SK-N-SH (cell line): ENCODE measurements around the gene BRMS1. TPM values are rescaled to one million over a fixed set of nuclear protein-coding genes. Genes with fewer than 3 reads are reported as not detected.

ENCODE experiments used
- CTCF ChIA-PET: fragments of 300-600, 350-600 bp; formaldehyde crosslinking; extraction: SDS; loops from one replicate; lab custom pipeline; 2021; lab: Yijun Ruan, JAX
- POLR2A ChIA-PET: fragments of 350-600 bp; sonication (Branson Sonifier 250); formaldehyde crosslinking; extraction: SDS; loops from one replicate; lab custom pipeline; 2020; ENCODE audit warnings: antibody characterized with exemption, inconsistent platforms; lab: Yijun Ruan, JAX
- DNase-seq: peaks from one replicate; pipeline ENCODE4 v3.0.0; 2012
- H2AFZ ChIP-seq: fragments of 200-600 bp; sonication (generic); 2 replicates; pipeline ENCODE4 v1.8.1; 2016; ENCODE audit warnings: antibody characterized with exemption, mild to moderate bottlenecking, low read depth
- H3F3A ChIP-seq: fragments of 200-600 bp; sonication (generic); replicated peaks from 2 replicates; pipeline ENCODE3; 2016; ENCODE audit warnings: antibody characterized with exemption, mild to moderate bottlenecking; ENCODE audit not compliant: insufficient read depth
- H3K27ac ChIP-seq, 2 experiments: fragments of 200-500 bp in 1 of 2; fragments of 200-600 bp in 1 of 2; sonication (Bioruptor generic) in 1 of 2; sonication (generic), shearing (Covaris generic) in 1 of 2; 2 replicates each; pipeline versions ENCODE4 v1.5.1 to v1.6.1; 2014 to 2016; ENCODE audit warnings: low read depth in 2 of 2, inconsistent platforms in 1 of 2, low read length in 1 of 2, mild to moderate bottlenecking in 1 of 2, mixed read lengths in 1 of 2
- H3K27me3 ChIP-seq: fragments of 200-600 bp; sonication (generic), shearing (Covaris generic); 2 replicates; pipeline ENCODE4 v1.6.1; 2016; ENCODE audit warnings: mixed run types; ENCODE audit not compliant: insufficient read depth
- H3K36me3 ChIP-seq, 2 experiments: fragments of 200-500 bp in 1 of 2; fragments of 200-600 bp in 1 of 2; sonication (Bioruptor generic) in 1 of 2; sonication (generic) in 1 of 2; replicated peaks in 1 of 2; 2 replicates each; pipeline versions ENCODE3 to v1.5.1; 2014 to 2016; ENCODE audit warnings: low read length in 1 of 2, mild to moderate bottlenecking in 1 of 2; ENCODE audit not compliant: insufficient read depth in 2 of 2, control insufficient read depth in 1 of 2
- H3K4me1 ChIP-seq, 2 experiments: fragments of 200-500 bp in 1 of 2; fragments of 200-600 bp in 1 of 2; sonication (Bioruptor generic) in 1 of 2; sonication (generic), shearing (Covaris generic) in 1 of 2; 2 replicates each; pipeline versions ENCODE4 v1.5.1 to v1.6.1; 2014 to 2016; ENCODE audit warnings: low read depth in 1 of 2, low read length in 1 of 2, mixed run types in 1 of 2; ENCODE audit not compliant: insufficient read depth in 2 of 2, control insufficient read depth in 1 of 2
- H3K4me2 ChIP-seq: fragments of 200-600 bp; sonication (generic), shearing (Covaris generic); 2 replicates; pipeline ENCODE4 v1.6.1; 2017; ENCODE audit warnings: mixed run types
- H3K4me3 ChIP-seq, 2 experiments: fragments of 200-500 bp in 1 of 2; fragments of 200-600 bp in 1 of 2; sonication (Bioruptor generic) in 1 of 2; sonication (generic), shearing (Covaris generic) in 1 of 2; 2 replicates each; pipeline versions ENCODE4 v1.5.1 to v1.8.1; 2014 to 2016; ENCODE audit warnings: low read depth in 2 of 2, inconsistent platforms in 1 of 2, low read length in 1 of 2, mild to moderate bottlenecking in 1 of 2, mixed read lengths in 1 of 2, moderate library complexity in 1 of 2
- H3K79me2 ChIP-seq: fragments of 200-600 bp; sonication (generic); 2 replicates; pipeline ENCODE4 v1.8.1; 2017; ENCODE audit warnings: mild to moderate bottlenecking; ENCODE audit not compliant: insufficient read depth
- H3K9ac ChIP-seq: fragments of 200-600 bp; sonication (generic); 2 replicates; pipeline ENCODE4 v1.6.1; 2017; ENCODE audit warnings: mixed run types
- H3K9me2 ChIP-seq: fragments of 200-600 bp; sonication (generic); 2 replicates; pipeline ENCODE4 v1.6.1; 2017; ENCODE audit warnings: mixed run types
- H3K9me3 ChIP-seq: fragments of 200-600 bp; sonication (generic); 2 replicates; pipeline ENCODE4 v1.6.1; 2017; ENCODE audit warnings: mixed run types, mild to moderate bottlenecking, moderate library complexity
- H4K20me1 ChIP-seq: fragments of 200-600 bp; sonication (generic); 2 replicates; pipeline ENCODE4 v1.6.1; 2017; ENCODE audit warnings: mild to moderate bottlenecking, mixed run types; ENCODE audit not compliant: insufficient read depth
- CTCF ChIP-seq: fragments of 200-600 bp; sonication (generic); IDR thresholded peaks from 2 replicates; pipeline ENCODE4 v1.6.1; 2017; ENCODE audit warnings: antibody characterized with exemption, mild to moderate bottlenecking, moderate library complexity
- ELF1 ChIP-seq: IDR thresholded peaks from 2 replicates; pipeline ENCODE4 v1.4.0; 2012
- FOXJ3 ChIP-seq: sonication (generic); formaldehyde crosslinking; IDR thresholded peaks from 2 replicates; pipeline ENCODE4 v1.5.1; 2020; ENCODE audit warnings: mild to moderate bottlenecking, missing genetic modification reagents
- IRF3 ChIP-seq: fragments of 150-350 bp; IDR thresholded peaks from 2 replicates; pipeline ENCODE4 v1.6.1; 2016; ENCODE audit warnings: mild to moderate bottlenecking, low read depth, low read length
- MAX ChIP-seq: IDR thresholded peaks from 2 replicates; pipeline ENCODE4 v1.4.0; 2012; ENCODE audit warnings: low read depth
- NRF1 ChIP-seq: IDR thresholded peaks from 2 replicates; pipeline ENCODE4 v1.6.1; 2012; ENCODE audit warnings: low read depth, mild to moderate bottlenecking, low read length
- PBX3 ChIP-seq: IDR thresholded peaks from 2 replicates; pipeline ENCODE4; 2012
- RAD21 ChIP-seq: IDR thresholded peaks from 2 replicates; pipeline ENCODE4 v1.6.1; 2012; ENCODE audit warnings: mild to moderate bottlenecking, low read length
- RCOR1 ChIP-seq: fragments of 150-350 bp; IDR thresholded peaks from 2 replicates; pipeline ENCODE4 v1.6.1; 2017; ENCODE audit warnings: antibody characterized with exemption, low read length
- RFX5 ChIP-seq: IDR thresholded peaks from 2 replicates; pipeline ENCODE4 v1.6.1; 2012; ENCODE audit warnings: mild to moderate bottlenecking, improper control_type of control experiment, low read length
- SMC3 ChIP-seq: IDR thresholded peaks from 2 replicates; pipeline ENCODE4 v1.6.1; 2012; ENCODE audit warnings: low read depth, low read length, improper control_type of control experiment
- TCF12 ChIP-seq: IDR thresholded peaks from 2 replicates; pipeline ENCODE4 v1.4.0; 2012
- USF2 ChIP-seq: fragments of 150-350 bp; IDR thresholded peaks from 2 replicates; pipeline ENCODE4 v1.6.1; 2017; ENCODE audit warnings: antibody characterized with exemption, low read length, low read depth, borderline replicate concordance
- ZBTB33 ChIP-seq: IDR thresholded peaks from 2 replicates; pipeline ENCODE4 v1.4.0; 2012; ENCODE audit warnings: low read depth, borderline replicate concordance
- WGBS: methylation state at CpG from one replicate; pipeline ENCODE4 v1.1.6; 2017; ENCODE audit warnings: low lambda C conversion rate; 5-methylcytosine and 5-hydroxymethylcytosine counted together
- polyA plus RNA-seq, 3 experiments: library from polyadenylated mRNA; depleted of rRNA; stranded (reverse); fragments of >200 nt; gene quantifications; 2 replicates each; pipeline ENCODE4 v1.2.3, GENCODE V29; 2012
- TF ChIP-seq, protein P1 (sequence below): IDR thresholded peaks from 2 replicates; pipeline ENCODE4 v1.4.0; 2012; ENCODE audit warnings: low read depth, borderline replicate concordance

Gene BRMS1
- polyA plus RNA-seq, 1 of the 3 experiments (the other 2 are of a cell fraction) = 70.0 TPM

DNA sequence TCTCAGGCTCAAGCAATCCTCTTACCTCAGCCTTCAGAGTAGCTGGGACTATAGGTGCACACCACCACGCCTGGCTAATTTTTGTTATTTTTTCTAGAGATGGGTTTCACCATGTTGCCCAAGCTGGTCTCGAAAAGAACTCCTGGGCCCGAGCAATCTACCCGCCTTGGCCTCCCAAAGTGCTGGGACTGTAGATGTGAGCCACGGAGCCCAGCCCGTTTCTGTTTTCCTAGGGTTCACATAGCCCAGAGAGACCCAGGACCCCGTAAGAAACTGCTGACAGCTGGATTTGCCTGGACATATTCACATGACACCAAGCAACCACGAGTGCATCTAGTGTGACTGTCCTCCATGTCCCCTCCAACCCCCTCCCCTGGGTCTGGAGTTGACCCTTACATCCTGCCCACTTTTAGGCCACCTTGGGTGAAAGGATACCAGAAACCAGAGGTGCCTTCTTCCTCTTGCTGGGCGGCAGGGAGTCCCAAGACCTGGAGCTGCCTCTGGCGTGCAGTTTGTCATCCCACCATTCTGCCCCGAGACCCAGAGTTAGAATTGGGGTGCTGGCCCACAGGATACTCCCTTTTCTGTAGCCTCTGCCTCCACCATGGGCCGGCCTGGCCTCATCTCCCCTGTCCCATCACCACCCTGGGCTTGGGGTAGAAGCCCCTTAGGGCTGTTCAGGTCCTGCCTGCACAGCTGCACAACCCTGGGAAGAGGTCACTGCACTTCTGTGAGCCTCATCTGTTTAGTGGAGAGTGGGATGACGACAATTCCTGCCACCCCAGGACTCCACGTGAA lies 5.0 kb downstream of the BRMS1 start:
- Histone ChIP-seq H3K79me2 (peaks cover 38% of the 10 kb centered on the region), H4K20me1 (no peaks in the 10 kb centered on the region; the same call in 1 of the 2 replicates), H3K27me3 (no peaks in the 10 kb centered on the region), H2AFZ (no peak overlapping the region), H3K4me1 (peaks cover 30 to 52% of the 10 kb centered on the region in 2 experiments), H3K4me3 (no peak overlapping the region), H3K9me3 (no peaks in the 10 kb centered on the region), H3K36me3 (peaks cover 7 to 36% of the 10 kb centered on the region in 2 experiments), H3K4me2 (no peak overlapping the region), H3K9me2 (no peaks in the 10 kb centered on the region), H3F3A (peaks cover 10% of the 10 kb centered on the region), H3K27ac (no peak overlapping the region), H3K9ac (no peak overlapping the region)
- ChIA-PET POLR2A (no interaction called here), CTCF (interaction anchor here (5.4 kb wide), 1 partner anchor 28 kb away, joined by 74 read pairs; no protein-coding TSS in a partner anchor)
- no peak for TF ChIP-seq SMC3
- no peak for TF ChIP-seq NRF1
- no peak for TF ChIP-seq IRF3
- TF ChIP-seq RAD21 = no peak
- no peak for TF ChIP-seq FOXJ3 (CRISPR knock-in tag)
- no peak for TF ChIP-seq PBX3
- no peak for TF ChIP-seq RCOR1
- TF ChIP-seq, protein P1, sequence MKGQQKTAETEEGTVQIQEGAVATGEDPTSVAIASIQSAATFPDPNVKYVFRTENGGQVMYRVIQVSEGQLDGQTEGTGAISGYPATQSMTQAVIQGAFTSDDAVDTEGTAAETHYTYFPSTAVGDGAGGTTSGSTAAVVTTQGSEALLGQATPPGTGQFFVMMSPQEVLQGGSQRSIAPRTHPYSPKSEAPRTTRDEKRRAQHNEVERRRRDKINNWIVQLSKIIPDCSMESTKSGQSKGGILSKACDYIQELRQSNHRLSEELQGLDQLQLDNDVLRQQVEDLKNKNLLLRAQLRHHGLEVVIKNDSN = no peak
- no peak for TF ChIP-seq MAX
- DNase-seq = no peak
- WGBS = 79% methylated on average over 10 of the region's 14 CpGs

DNA sequence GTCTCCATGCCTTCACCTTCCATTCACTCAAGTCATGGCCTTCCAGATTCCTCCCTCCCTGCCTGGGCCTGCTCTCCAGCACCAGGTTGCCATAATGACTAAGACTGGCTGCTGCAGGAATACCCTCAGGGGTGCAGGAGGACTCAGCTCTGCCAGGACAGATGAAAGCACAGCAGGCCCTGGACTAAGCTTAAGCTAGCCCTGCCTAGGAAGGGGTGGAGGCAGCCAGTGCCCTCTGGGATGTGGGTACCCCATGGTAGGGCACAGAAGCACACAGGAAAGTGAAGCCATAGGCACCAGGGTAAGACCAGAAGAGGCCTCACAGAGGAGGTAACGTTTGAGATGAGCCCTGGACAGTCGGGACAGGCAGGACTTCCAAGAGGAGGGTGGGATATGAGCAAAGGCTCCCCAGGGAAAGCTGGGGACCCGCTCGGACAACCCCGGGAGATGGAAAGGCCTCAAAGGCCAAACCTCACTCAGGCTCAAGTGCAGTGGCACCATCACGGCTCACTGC lies 5.7 kb downstream of the BRMS1 start:
- Histone ChIP-seq H3K4me2 (0 out of 2 replicates have a peak overlapping the region, but pooled peaks have one; percentile 3), H2AFZ (no peak overlapping the region), H3K4me3 (no peak overlapping the region), H3K27ac (peak overlapping the region in 1 of 2 experiments; percentile 94; a peak in 1 of 4 replicates), H3K9ac (no peak overlapping the region), H3K36me3 (peaks cover 7 to 40% of the 10 kb centered on the region in 2 experiments), H3K27me3 (no peaks in the 10 kb centered on the region), H3K79me2 (peaks cover 39% of the 10 kb centered on the region), H4K20me1 (no peaks in the 10 kb centered on the region; the same call in 1 of the 2 replicates), H3K9me3 (no peaks in the 10 kb centered on the region), H3F3A (peaks cover 10% of the 10 kb centered on the region), H3K9me2 (no peaks in the 10 kb centered on the region), H3K4me1 (peaks cover 33 to 52% of the 10 kb centered on the region in 2 experiments)
- CTCF ChIA-PET = interaction anchor here (5.4 kb wide), 1 partner anchor 27 kb away, joined by 74 read pairs; no protein-coding TSS in a partner anchor
- 92% methylated on average over 6 of the region's 6 CpGs for WGBS
- DNase-seq = no peak
- POLR2A ChIA-PET = no interaction called here
- TF ChIP-seq IRF3 (no peak), ZBTB33 (no peak), SMC3 (no peak), TCF12 (no peak), USF2 (no peak), RFX5 (no peak), CTCF (no peak), ELF1 (no peak)
